GM21529 (cell line): Measurements from ENCODE around the gene PDE10A.
"Not testable (repeated sequence)": the region's sequence is repeated elsewhere in the genome, so short reads cannot be mapped to it uniquely, and the experiment has no call there.

Experiments used
- ATAC-seq: cut with Tn5 transposase; IDR thresholded peaks from one replicate; pipeline ENCODE4 v1.9.1; 2021; ENCODE audit not compliant: unreplicated experiment

PDE10A gene

GRCh38 chr6:165628955-165629354 is 34.1 kb downstream of the PDE10A start:
- no peak for ATAC-seq

- ATAC-seq = no peak
Measured at GRCh38 chr6:165627366-165627765, 35.7 kb downstream of the PDE10A start.

GRCh38 chr6:165626711-165627110 is 36.3 kb downstream of the PDE10A start:
- no peak for ATAC-seq

- ATAC-seq = no peak
Measured at GRCh38 chr6:165624871-165625639, 38.0 kb downstream of the PDE10A start.

GRCh38 chr6:165621940-165622339 is 41.1 kb downstream of the PDE10A start:
- ATAC-seq = no peak

GRCh38 chr6:165618891-165619290 is 44.1 kb downstream of the PDE10A start:
- ATAC-seq = not testable (repeated sequence)

GRCh38 chr6:165618241-165618640 is 44.8 kb downstream of the PDE10A start:
- ATAC-seq = no peak

GRCh38 chr6:165617528-165617927 is 45.5 kb downstream of the PDE10A start:
- ATAC-seq = no peak

GRCh38 chr6:165616116-165616515 is 46.9 kb downstream of the PDE10A start:
- no peak for ATAC-seq

GRCh38 chr6:165615636-165616035 is 47.4 kb downstream of the PDE10A start:
- ATAC-seq = no peak

GRCh38 chr6:165611294-165611693 is 51.7 kb downstream of the PDE10A start:
- no peak for ATAC-seq

GRCh38 chr6:165608577-165608976 is 54.5 kb downstream of the PDE10A start:
- not testable (repeated sequence) for ATAC-seq

GRCh38 chr6:165606740-165607008 is 56.4 kb downstream of the PDE10A start:
- ATAC-seq = no peak

GRCh38 chr6:165605901-165606739 is 56.9 kb downstream of the PDE10A start:
- ATAC-seq = no peak

GRCh38 chr6:165605182-165605875 is 57.7 kb downstream of the PDE10A start:
- ATAC-seq = no peak

GRCh38 chr6:165602291-165602690 is 60.8 kb downstream of the PDE10A start:
- ATAC-seq = no peak

GRCh38 chr6:165600606-165601005 is 62.4 kb downstream of the PDE10A start:
- no peak for ATAC-seq

- ATAC-seq = no peak
Measured at GRCh38 chr6:165599596-165600487, 63.2 kb downstream of the PDE10A start.

GRCh38 chr6:165599121-165599520 is 63.9 kb downstream of the PDE10A start:
- no peak for ATAC-seq

- ATAC-seq = no peak
Measured at GRCh38 chr6:165597821-165598220, 65.2 kb downstream of the PDE10A start.
